Muscle of leg (tissue), 11 donors: ENCODE data around the gene EMP1. TPM values are rescaled to one million over a fixed set of nuclear protein-coding genes. Genes with fewer than 3 reads are reported as not detected.

Experiments used
- DNase-seq: peaks from one replicate; pipeline ENCODE4 v3.0.0; 2013
- H3K27ac ChIP-seq: one replicate; pipeline ENCODE4 v1.5.1; 2013; ENCODE audit warnings: mild to moderate bottlenecking, low read length, control low read depth
- H3K27me3 ChIP-seq: one replicate; pipeline ENCODE4 v1.6.1; 2013; ENCODE audit warnings: low read length; ENCODE audit not compliant: control insufficient read depth, insufficient read depth
- H3K36me3 ChIP-seq: one replicate; pipeline ENCODE4 v1.6.1; 2013; ENCODE audit warnings: low read length; ENCODE audit not compliant: control insufficient read depth, insufficient read depth
- H3K4me1 ChIP-seq: one replicate; pipeline ENCODE4 v1.6.1; 2013; ENCODE audit warnings: low read length; ENCODE audit not compliant: control insufficient read depth, insufficient read depth
- H3K4me3 ChIP-seq: one replicate; pipeline ENCODE4 v1.5.1; 2013; ENCODE audit warnings: low read length, control low read depth
- H3K9me3 ChIP-seq: replicated peaks from 2 replicates; pipeline ENCODE4 v1.6.1; 2013; ENCODE audit warnings: low read depth, low read length; ENCODE audit not compliant: control insufficient read depth
- WGBS: methylation state at CpG from one replicate; pipeline ENCODE4 v1.1.5; 2013; ENCODE audit warnings: missing lambda C conversion rate; ENCODE audit not compliant: insufficient coverage; 5-methylcytosine and 5-hydroxymethylcytosine counted together
- polyA plus RNA-seq, 8 donors: library from polyadenylated mRNA; unstranded; fragments of 120-200 nt; gene quantifications; one replicate each; pipeline versions ENCODE4 v1.2.1 to v1.2.3, GENCODE V29; 2013; ENCODE audit warnings: inconsistent platforms in 1 of 8, low replicate concordance in 1 of 8; ENCODE audit not compliant: insufficient read length in 8 of 8, insufficient read depth in 1 of 8
- total RNA-seq: library from RNA; stranded (reverse); fragments of 120-200 nt; gene quantifications from one replicate; pipeline ENCODE4 v1.2.4, GENCODE V29; 2013

Gene EMP1
- total and polyA plus RNA-seq, 9 donors = 70.0 to 221 (median 123) TPM

GRCh38 chr12:13154831-13155230 is 41.7 kb upstream of the EMP1 start:
- H3K4me1 ChIP-seq = peaks cover 5% of the 10 kb centered on the region
- H3K9me3 ChIP-seq = peaks cover 3% of the 10 kb centered on the region
- no peak overlapping the region for H3K4me3 ChIP-seq
- H3K27me3 ChIP-seq = no peaks in the 10 kb centered on the region
- H3K36me3 ChIP-seq = no peaks in the 10 kb centered on the region
- peak overlapping the region; percentile 50 for H3K27ac ChIP-seq
- DNase-seq = peak; percentile 69

- Histone ChIP-seq H3K9me3 (peaks cover 3% of the 10 kb centered on the region), H3K27ac (no peak overlapping the region), H3K4me3 (no peak overlapping the region), H3K27me3 (no peaks in the 10 kb centered on the region), H3K4me1 (peaks cover 5% of the 10 kb centered on the region), H3K36me3 (no peaks in the 10 kb centered on the region)
- DNase-seq = no peak
- WGBS = no CpG with 5 or more reads among the region's 2 CpGs
Measured at GRCh38 chr12:13156277-13156676, 40.2 kb upstream of the EMP1 start.

- no peak for DNase-seq
- Histone ChIP-seq H3K4me1 (peaks cover 3% of the 10 kb centered on the region), H3K27ac (no peak overlapping the region), H3K9me3 (no peaks in the 10 kb centered on the region), H3K27me3 (no peaks in the 10 kb centered on the region), H3K36me3 (no peaks in the 10 kb centered on the region), H3K4me3 (no peak overlapping the region)
- WGBS = no CpG with 5 or more reads among the region's 3 CpGs
Measured at GRCh38 chr12:13161172-13161571, 35.4 kb upstream of the EMP1 start.

GRCh38 chr12:13162904-13163303 is 33.6 kb upstream of the EMP1 start:
- Histone ChIP-seq H3K27ac (no peak overlapping the region), H3K9me3 (peaks cover 2% of the 10 kb centered on the region), H3K36me3 (no peaks in the 10 kb centered on the region), H3K27me3 (no peaks in the 10 kb centered on the region), H3K4me1 (peaks cover 3% of the 10 kb centered on the region), H3K4me3 (no peak overlapping the region)
- no CpG with 5 or more reads among the region's 4 CpGs for WGBS
- DNase-seq = no peak

GRCh38 chr12:13163868-13164635 is 32.5 kb upstream of the EMP1 start:
- no peak overlapping the region for H3K27ac ChIP-seq
- H3K36me3 ChIP-seq = no peaks in the 10 kb centered on the region
- WGBS = 79% methylated on average over 2 of the region's 8 CpGs
- H3K4me1 ChIP-seq = peaks cover 3% of the 10 kb centered on the region
- no peak for DNase-seq
- peaks cover 3% of the 10 kb centered on the region for H3K9me3 ChIP-seq
- no peaks in the 10 kb centered on the region for H3K27me3 ChIP-seq
- no peak overlapping the region for H3K4me3 ChIP-seq

GRCh38 chr12:13164921-13165616 is 31.5 kb upstream of the EMP1 start:
- no peaks in the 10 kb centered on the region for H3K36me3 ChIP-seq
- WGBS = 75% methylated on average over 3 of the region's 5 CpGs
- no peaks in the 10 kb centered on the region for H3K27me3 ChIP-seq
- no peak overlapping the region for H3K27ac ChIP-seq
- no peak for DNase-seq
- H3K4me1 ChIP-seq = peaks cover 3% of the 10 kb centered on the region
- peaks cover 3% of the 10 kb centered on the region for H3K9me3 ChIP-seq
- no peak overlapping the region for H3K4me3 ChIP-seq

GRCh38 chr12:13165617-13166041 is 30.9 kb upstream of the EMP1 start:
- H3K4me3 ChIP-seq = no peak overlapping the region
- H3K27me3 ChIP-seq = no peaks in the 10 kb centered on the region
- DNase-seq = peak; percentile 49
- H3K27ac ChIP-seq = no peak overlapping the region
- H3K36me3 ChIP-seq = no peaks in the 10 kb centered on the region
- WGBS = 33% methylated on average over 2 of the region's 3 CpGs
- peaks cover 3% of the 10 kb centered on the region for H3K9me3 ChIP-seq
- peaks cover 3% of the 10 kb centered on the region for H3K4me1 ChIP-seq

GRCh38 chr12:13167226-13167625 is 29.3 kb upstream of the EMP1 start:
- no peak overlapping the region for H3K4me3 ChIP-seq
- no peaks in the 10 kb centered on the region for H3K36me3 ChIP-seq
- 92% methylated on average over 2 of the region's 3 CpGs for WGBS
- peaks cover 3% of the 10 kb centered on the region for H3K9me3 ChIP-seq
- H3K27ac ChIP-seq = no peak overlapping the region
- no peaks in the 10 kb centered on the region for H3K27me3 ChIP-seq
- no peak for DNase-seq
- peaks cover 13% of the 10 kb centered on the region for H3K4me1 ChIP-seq

GRCh38 chr12:13167906-13168305 is 28.6 kb upstream of the EMP1 start:
- Histone ChIP-seq H3K36me3 (no peaks in the 10 kb centered on the region), H3K4me3 (no peak overlapping the region), H3K4me1 (peaks cover 18% of the 10 kb centered on the region), H3K27me3 (no peaks in the 10 kb centered on the region), H3K9me3 (peaks cover 3% of the 10 kb centered on the region), H3K27ac (no peak overlapping the region)
- 80% methylated on average over 1 of the region's 4 CpGs for WGBS
- DNase-seq = no peak

GRCh38 chr12:13169272-13169671 is 27.3 kb upstream of the EMP1 start:
- H3K27me3 ChIP-seq = no peaks in the 10 kb centered on the region
- 91% methylated on average over 1 of the region's 1 CpG for WGBS
- DNase-seq = no peak
- H3K4me3 ChIP-seq = no peak overlapping the region
- H3K27ac ChIP-seq = no peak overlapping the region
- H3K9me3 ChIP-seq = peaks cover 3% of the 10 kb centered on the region
- H3K4me1 ChIP-seq = peaks cover 27% of the 10 kb centered on the region
- H3K36me3 ChIP-seq = no peaks in the 10 kb centered on the region
